Thyroid gland (tissue), 4 donors: ENCODE data around the gene ANKRD33B.

Source experiments
- POLR2A ChIP-seq, 2 donors: fragments of 450-650 bp; IDR thresholded peaks; one replicate each; pipeline ENCODE4 v1.6.1; 2017; ENCODE audit warnings: antibody characterized with exemption in 2 of 2, mild to moderate bottlenecking in 2 of 2, moderate library complexity in 1 of 2
- TF ChIP-seq, protein P1 (sequence below), 6 experiments: fragments of 200-600 bp in 3 of 6; fragments of 450-650 bp in 3 of 6; sonication (generic) in 3 of 6; IDR thresholded peaks; one replicate each; pipeline ENCODE4 v1.5.1; 2016 to 2019; ENCODE audit warnings: antibody characterized with exemption in 6 of 6, mild to moderate bottlenecking in 2 of 6, inconsistent platforms in 1 of 6, moderate library complexity in 1 of 6

DNA sequence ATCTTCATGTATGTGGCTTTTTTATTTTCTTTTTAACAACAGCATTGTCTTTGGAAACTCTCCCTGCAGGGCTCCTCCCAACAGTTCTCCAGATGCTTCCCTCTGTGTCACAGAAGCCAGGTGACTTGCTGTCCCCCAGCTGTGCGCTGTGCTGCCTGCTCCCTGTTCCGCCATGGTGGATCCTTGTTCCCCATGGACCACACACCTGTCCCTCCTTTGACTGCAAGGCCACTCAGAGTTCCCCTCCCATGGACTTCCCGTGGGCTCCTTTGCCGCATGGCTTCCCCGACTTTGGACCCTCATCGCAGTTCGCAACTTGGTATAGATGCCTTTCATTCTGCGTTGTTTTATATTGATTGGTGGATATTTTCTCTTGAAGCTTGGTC is 18.6 kb downstream of the ANKRD33B start:
- TF ChIP-seq, protein P1, sequence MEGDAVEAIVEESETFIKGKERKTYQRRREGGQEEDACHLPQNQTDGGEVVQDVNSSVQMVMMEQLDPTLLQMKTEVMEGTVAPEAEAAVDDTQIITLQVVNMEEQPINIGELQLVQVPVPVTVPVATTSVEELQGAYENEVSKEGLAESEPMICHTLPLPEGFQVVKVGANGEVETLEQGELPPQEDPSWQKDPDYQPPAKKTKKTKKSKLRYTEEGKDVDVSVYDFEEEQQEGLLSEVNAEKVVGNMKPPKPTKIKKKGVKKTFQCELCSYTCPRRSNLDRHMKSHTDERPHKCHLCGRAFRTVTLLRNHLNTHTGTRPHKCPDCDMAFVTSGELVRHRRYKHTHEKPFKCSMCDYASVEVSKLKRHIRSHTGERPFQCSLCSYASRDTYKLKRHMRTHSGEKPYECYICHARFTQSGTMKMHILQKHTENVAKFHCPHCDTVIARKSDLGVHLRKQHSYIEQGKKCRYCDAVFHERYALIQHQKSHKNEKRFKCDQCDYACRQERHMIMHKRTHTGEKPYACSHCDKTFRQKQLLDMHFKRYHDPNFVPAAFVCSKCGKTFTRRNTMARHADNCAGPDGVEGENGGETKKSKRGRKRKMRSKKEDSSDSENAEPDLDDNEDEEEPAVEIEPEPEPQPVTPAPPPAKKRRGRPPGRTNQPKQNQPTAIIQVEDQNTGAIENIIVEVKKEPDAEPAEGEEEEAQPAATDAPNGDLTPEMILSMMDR (IDR thresholded peaks at IDR 0.05), result no peak
- no peak for TF ChIP-seq POLR2A (IDR thresholded peaks at IDR 0.05)
